SK-N-SH (cell line): Measurements from ENCODE around the gene TBC1D2. TPM values are rescaled to one million over a fixed set of nuclear protein-coding genes. Genes with fewer than 3 reads are reported as not detected.

Experiments used
- CTCF ChIA-PET: fragments of 300-600, 350-600 bp; formaldehyde crosslinking; extraction: SDS; loops from one replicate; lab custom pipeline; 2021; lab: Yijun Ruan, JAX
- POLR2A ChIA-PET: fragments of 350-600 bp; sonication (Branson Sonifier 250); formaldehyde crosslinking; extraction: SDS; loops from one replicate; lab custom pipeline; 2020; ENCODE audit warnings: antibody characterized with exemption, inconsistent platforms; lab: Yijun Ruan, JAX
- DNase-seq: peaks from one replicate; pipeline ENCODE4 v3.0.0; 2012
- H2AFZ ChIP-seq: fragments of 200-600 bp; sonication (generic); 2 replicates; pipeline ENCODE4 v1.8.1; 2016; ENCODE audit warnings: antibody characterized with exemption, mild to moderate bottlenecking, low read depth
- H3F3A ChIP-seq: fragments of 200-600 bp; sonication (generic); replicated peaks from 2 replicates; pipeline ENCODE3; 2016; ENCODE audit warnings: antibody characterized with exemption, mild to moderate bottlenecking; ENCODE audit not compliant: insufficient read depth
- H3K27ac ChIP-seq, 2 experiments: fragments of 200-500 bp in 1 of 2; fragments of 200-600 bp in 1 of 2; sonication (Bioruptor generic) in 1 of 2; sonication (generic), shearing (Covaris generic) in 1 of 2; 2 replicates each; pipeline versions ENCODE4 v1.5.1 to v1.6.1; 2014 to 2016; ENCODE audit warnings: low read depth in 2 of 2, inconsistent platforms in 1 of 2, low read length in 1 of 2, mild to moderate bottlenecking in 1 of 2, mixed read lengths in 1 of 2
- H3K27me3 ChIP-seq: fragments of 200-600 bp; sonication (generic), shearing (Covaris generic); 2 replicates; pipeline ENCODE4 v1.6.1; 2016; ENCODE audit warnings: mixed run types; ENCODE audit not compliant: insufficient read depth
- H3K36me3 ChIP-seq, 2 experiments: fragments of 200-500 bp in 1 of 2; fragments of 200-600 bp in 1 of 2; sonication (Bioruptor generic) in 1 of 2; sonication (generic) in 1 of 2; replicated peaks in 1 of 2; 2 replicates each; pipeline versions ENCODE3 to v1.5.1; 2014 to 2016; ENCODE audit warnings: low read length in 1 of 2, mild to moderate bottlenecking in 1 of 2; ENCODE audit not compliant: insufficient read depth in 2 of 2, control insufficient read depth in 1 of 2
- H3K4me1 ChIP-seq, 2 experiments: fragments of 200-500 bp in 1 of 2; fragments of 200-600 bp in 1 of 2; sonication (Bioruptor generic) in 1 of 2; sonication (generic), shearing (Covaris generic) in 1 of 2; 2 replicates each; pipeline versions ENCODE4 v1.5.1 to v1.6.1; 2014 to 2016; ENCODE audit warnings: low read depth in 1 of 2, low read length in 1 of 2, mixed run types in 1 of 2; ENCODE audit not compliant: insufficient read depth in 2 of 2, control insufficient read depth in 1 of 2
- H3K4me2 ChIP-seq: fragments of 200-600 bp; sonication (generic), shearing (Covaris generic); 2 replicates; pipeline ENCODE4 v1.6.1; 2017; ENCODE audit warnings: mixed run types
- H3K4me3 ChIP-seq, 2 experiments: fragments of 200-500 bp in 1 of 2; fragments of 200-600 bp in 1 of 2; sonication (Bioruptor generic) in 1 of 2; sonication (generic), shearing (Covaris generic) in 1 of 2; 2 replicates each; pipeline versions ENCODE4 v1.5.1 to v1.8.1; 2014 to 2016; ENCODE audit warnings: low read depth in 2 of 2, inconsistent platforms in 1 of 2, low read length in 1 of 2, mild to moderate bottlenecking in 1 of 2, mixed read lengths in 1 of 2, moderate library complexity in 1 of 2
- H3K79me2 ChIP-seq: fragments of 200-600 bp; sonication (generic); 2 replicates; pipeline ENCODE4 v1.8.1; 2017; ENCODE audit warnings: mild to moderate bottlenecking; ENCODE audit not compliant: insufficient read depth
- H3K9ac ChIP-seq: fragments of 200-600 bp; sonication (generic); 2 replicates; pipeline ENCODE4 v1.6.1; 2017; ENCODE audit warnings: mixed run types
- H3K9me2 ChIP-seq: fragments of 200-600 bp; sonication (generic); 2 replicates; pipeline ENCODE4 v1.6.1; 2017; ENCODE audit warnings: mixed run types
- H3K9me3 ChIP-seq: fragments of 200-600 bp; sonication (generic); 2 replicates; pipeline ENCODE4 v1.6.1; 2017; ENCODE audit warnings: mixed run types, mild to moderate bottlenecking, moderate library complexity
- H4K20me1 ChIP-seq: fragments of 200-600 bp; sonication (generic); 2 replicates; pipeline ENCODE4 v1.6.1; 2017; ENCODE audit warnings: mild to moderate bottlenecking, mixed run types; ENCODE audit not compliant: insufficient read depth
- CHD2 ChIP-seq: fragments of 150-350 bp; IDR thresholded peaks from 2 replicates; pipeline ENCODE4 v1.6.1; 2018; ENCODE audit warnings: low read length; ENCODE audit not compliant: partially characterized antibody
- ELF1 ChIP-seq: IDR thresholded peaks from 2 replicates; pipeline ENCODE4 v1.4.0; 2012
- EP300 ChIP-seq, 2 experiments: IDR thresholded peaks; 2 replicates each; pipeline versions ENCODE4 v1.4.0 to v1.6.1; 2012; ENCODE audit warnings: borderline replicate concordance in 1 of 2, low read depth in 1 of 2, low read length in 1 of 2
- FOSL2 ChIP-seq: IDR thresholded peaks from 2 replicates; pipeline ENCODE4 v1.4.0; 2012; ENCODE audit warnings: low read depth, mild to moderate bottlenecking, moderate library complexity, borderline replicate concordance
- GABPA ChIP-seq: IDR thresholded peaks from 2 replicates; pipeline ENCODE4 v1.4.0; 2012; ENCODE audit warnings: low read depth, mild to moderate bottlenecking
- GATA2 ChIP-seq: sonication (generic); formaldehyde crosslinking; IDR thresholded peaks from 2 replicates; pipeline ENCODE4 v1.5.0; 2020; ENCODE audit warnings: mild to moderate bottlenecking, missing genetic modification reagents
- MEF2A ChIP-seq: IDR thresholded peaks from 2 replicates; pipeline ENCODE4 v1.4.0; 2012; ENCODE audit warnings: low read depth, borderline replicate concordance
- MXI1 ChIP-seq: IDR thresholded peaks from 2 replicates; pipeline ENCODE4 v1.6.1; 2012; ENCODE audit warnings: mild to moderate bottlenecking, low read depth, low read length, improper control_type of control experiment
- NRF1 ChIP-seq: IDR thresholded peaks from 2 replicates; pipeline ENCODE4 v1.6.1; 2012; ENCODE audit warnings: low read depth, mild to moderate bottlenecking, low read length
- POLR2AphosphoS5 ChIP-seq: IDR thresholded peaks from 2 replicates; pipeline ENCODE4 v1.6.1; 2012; ENCODE audit warnings: low read depth, low read length
- RAD21 ChIP-seq: IDR thresholded peaks from 2 replicates; pipeline ENCODE4 v1.6.1; 2012; ENCODE audit warnings: mild to moderate bottlenecking, low read length
- RCOR1 ChIP-seq: fragments of 150-350 bp; IDR thresholded peaks from 2 replicates; pipeline ENCODE4 v1.6.1; 2017; ENCODE audit warnings: antibody characterized with exemption, low read length
- RFX5 ChIP-seq: IDR thresholded peaks from 2 replicates; pipeline ENCODE4 v1.6.1; 2012; ENCODE audit warnings: mild to moderate bottlenecking, improper control_type of control experiment, low read length
- RXRA ChIP-seq: IDR thresholded peaks from 2 replicates; pipeline ENCODE4 v1.4.0; 2012; ENCODE audit warnings: low read depth, mild to moderate bottlenecking, borderline replicate concordance
- SIN3A ChIP-seq: IDR thresholded peaks from 2 replicates; pipeline ENCODE4 v1.6.1; 2012; ENCODE audit warnings: low read depth, mild to moderate bottlenecking, low read length, moderate library complexity, borderline replicate concordance
- SMC3 ChIP-seq: IDR thresholded peaks from 2 replicates; pipeline ENCODE4 v1.6.1; 2012; ENCODE audit warnings: low read depth, low read length, improper control_type of control experiment
- TAF1 ChIP-seq: IDR thresholded peaks from 2 replicates; pipeline ENCODE4 v1.6.1; 2012; ENCODE audit warnings: low read depth, mild to moderate bottlenecking, low read length, moderate library complexity, borderline replicate concordance
- TCF12 ChIP-seq: IDR thresholded peaks from 2 replicates; pipeline ENCODE4 v1.4.0; 2012
- TEAD4 ChIP-seq: IDR thresholded peaks from 2 replicates; pipeline ENCODE4 v1.4.0; 2012; ENCODE audit warnings: mild to moderate bottlenecking, borderline replicate concordance; ENCODE audit not compliant: insufficient read depth
- WGBS: methylation state at CpG from one replicate; pipeline ENCODE4 v1.1.6; 2017; ENCODE audit warnings: low lambda C conversion rate; 5-methylcytosine and 5-hydroxymethylcytosine counted together
- polyA plus RNA-seq, 3 experiments: library from polyadenylated mRNA; depleted of rRNA; stranded (reverse); fragments of >200 nt; gene quantifications; 2 replicates each; pipeline ENCODE4 v1.2.3, GENCODE V29; 2012
- TF ChIP-seq, protein P1 (sequence below): IDR thresholded peaks from 2 replicates; pipeline ENCODE4; 2012
- TF ChIP-seq, protein P2 (sequence below): IDR thresholded peaks from 2 replicates; pipeline ENCODE4 v1.4.0; 2012; ENCODE audit warnings: low read depth, borderline replicate concordance
- TF ChIP-seq, protein P3 (sequence below): fragments of 150-350 bp; IDR thresholded peaks from 2 replicates; pipeline ENCODE4 v1.6.1; 2017; ENCODE audit warnings: antibody characterized with exemption, low read length, low read depth, borderline replicate concordance
- TF ChIP-seq, protein P4 (sequence below): fragments of 200-600 bp; sonication (generic); IDR thresholded peaks from 2 replicates; pipeline ENCODE4 v1.6.1; 2017; ENCODE audit warnings: antibody characterized with exemption, mild to moderate bottlenecking, moderate library complexity
- TF ChIP-seq, protein P5 (sequence below): fragments of 150-350 bp; IDR thresholded peaks from 2 replicates; pipeline ENCODE4 v1.6.1; 2016; ENCODE audit warnings: mild to moderate bottlenecking, low read depth, low read length
- TF ChIP-seq, protein P6 (sequence below): IDR thresholded peaks from 2 replicates; pipeline ENCODE4 v1.4.0; 2012; ENCODE audit warnings: low read depth
- TF ChIP-seq, protein P7 (sequence below): IDR thresholded peaks from 2 replicates; pipeline ENCODE4 v1.4.0; 2012; ENCODE audit warnings: low read depth, borderline replicate concordance

Gene TBC1D2
- polyA plus RNA-seq, 1 of the 3 experiments (the other 2 are of a cell fraction) = 5.6 TPM

DNA sequence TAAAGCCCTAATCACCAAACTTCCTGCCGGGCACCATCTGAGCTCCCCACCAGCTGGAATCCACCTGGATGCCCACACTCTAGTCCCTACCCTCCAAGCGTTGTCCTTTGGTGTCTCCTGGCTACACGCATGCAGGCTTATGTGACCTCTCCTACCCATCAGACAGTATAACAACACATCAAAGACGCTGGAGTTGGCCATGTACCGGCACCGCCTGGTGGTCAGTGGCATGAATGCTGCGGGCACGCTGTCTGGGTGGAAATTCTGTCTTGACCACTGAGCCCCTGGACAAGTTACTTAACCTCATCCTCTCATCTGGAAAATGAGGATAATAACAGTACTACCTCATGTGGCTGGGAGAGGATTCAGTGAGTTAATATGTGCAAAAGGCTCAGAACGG lies 39.6 kb downstream of the TBC1D2 start:
- H3K4me2 ChIP-seq = no peak overlapping the region
- no peaks in the 10 kb centered on the region for H3K4me1 ChIP-seq
- H3K79me2 ChIP-seq = no peaks in the 10 kb centered on the region
- H4K20me1 ChIP-seq = no peaks in the 10 kb centered on the region
- no peak overlapping the region for H2AFZ ChIP-seq
- 91% methylated on average over 9 of the region's 9 CpGs for WGBS
- no peaks in the 10 kb centered on the region for H3K27me3 ChIP-seq
- CTCF ChIA-PET = interaction anchor here (0.7 to 4.8 kb wide), 16 partner anchors 9 to 559 kb away, joined by 3 to 25 read pairs (median 5); partner anchors contain the start of genes TBC1D2 and TRIM14
- TF ChIP-seq MEF2A = no peak
- peak; percentile 73 for TF ChIP-seq RAD21
- TF ChIP-seq RFX5 = no peak
- TF ChIP-seq, protein P1, sequence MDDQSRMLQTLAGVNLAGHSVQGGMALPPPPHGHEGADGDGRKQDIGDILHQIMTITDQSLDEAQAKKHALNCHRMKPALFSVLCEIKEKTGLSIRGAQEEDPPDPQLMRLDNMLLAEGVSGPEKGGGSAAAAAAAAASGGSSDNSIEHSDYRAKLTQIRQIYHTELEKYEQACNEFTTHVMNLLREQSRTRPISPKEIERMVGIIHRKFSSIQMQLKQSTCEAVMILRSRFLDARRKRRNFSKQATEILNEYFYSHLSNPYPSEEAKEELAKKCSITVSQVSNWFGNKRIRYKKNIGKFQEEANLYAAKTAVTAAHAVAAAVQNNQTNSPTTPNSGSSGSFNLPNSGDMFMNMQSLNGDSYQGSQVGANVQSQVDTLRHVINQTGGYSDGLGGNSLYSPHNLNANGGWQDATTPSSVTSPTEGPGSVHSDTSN = no peak
- TF ChIP-seq GABPA = no peak
- TF ChIP-seq, protein P2, sequence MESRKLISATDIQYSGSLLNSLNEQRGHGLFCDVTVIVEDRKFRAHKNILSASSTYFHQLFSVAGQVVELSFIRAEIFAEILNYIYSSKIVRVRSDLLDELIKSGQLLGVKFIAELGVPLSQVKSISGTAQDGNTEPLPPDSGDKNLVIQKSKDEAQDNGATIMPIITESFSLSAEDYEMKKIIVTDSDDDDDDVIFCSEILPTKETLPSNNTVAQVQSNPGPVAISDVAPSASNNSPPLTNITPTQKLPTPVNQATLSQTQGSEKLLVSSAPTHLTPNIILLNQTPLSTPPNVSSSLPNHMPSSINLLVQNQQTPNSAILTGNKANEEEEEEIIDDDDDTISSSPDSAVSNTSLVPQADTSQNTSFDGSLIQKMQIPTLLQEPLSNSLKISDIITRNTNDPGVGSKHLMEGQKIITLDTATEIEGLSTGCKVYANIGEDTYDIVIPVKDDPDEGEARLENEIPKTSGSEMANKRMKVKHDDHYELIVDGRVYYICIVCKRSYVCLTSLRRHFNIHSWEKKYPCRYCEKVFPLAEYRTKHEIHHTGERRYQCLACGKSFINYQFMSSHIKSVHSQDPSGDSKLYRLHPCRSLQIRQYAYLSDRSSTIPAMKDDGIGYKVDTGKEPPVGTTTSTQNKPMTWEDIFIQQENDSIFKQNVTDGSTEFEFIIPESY = no peak
- no peak for TF ChIP-seq MXI1
- no peak for TF ChIP-seq ELF1
- TF ChIP-seq, protein P3, sequence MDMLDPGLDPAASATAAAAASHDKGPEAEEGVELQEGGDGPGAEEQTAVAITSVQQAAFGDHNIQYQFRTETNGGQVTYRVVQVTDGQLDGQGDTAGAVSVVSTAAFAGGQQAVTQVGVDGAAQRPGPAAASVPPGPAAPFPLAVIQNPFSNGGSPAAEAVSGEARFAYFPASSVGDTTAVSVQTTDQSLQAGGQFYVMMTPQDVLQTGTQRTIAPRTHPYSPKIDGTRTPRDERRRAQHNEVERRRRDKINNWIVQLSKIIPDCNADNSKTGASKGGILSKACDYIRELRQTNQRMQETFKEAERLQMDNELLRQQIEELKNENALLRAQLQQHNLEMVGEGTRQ = no peak
- TF ChIP-seq POLR2AphosphoS5 = no peak
- TF ChIP-seq SMC3 = peak; percentile 78
- no peak for TF ChIP-seq TEAD4
- TF ChIP-seq, protein P4, sequence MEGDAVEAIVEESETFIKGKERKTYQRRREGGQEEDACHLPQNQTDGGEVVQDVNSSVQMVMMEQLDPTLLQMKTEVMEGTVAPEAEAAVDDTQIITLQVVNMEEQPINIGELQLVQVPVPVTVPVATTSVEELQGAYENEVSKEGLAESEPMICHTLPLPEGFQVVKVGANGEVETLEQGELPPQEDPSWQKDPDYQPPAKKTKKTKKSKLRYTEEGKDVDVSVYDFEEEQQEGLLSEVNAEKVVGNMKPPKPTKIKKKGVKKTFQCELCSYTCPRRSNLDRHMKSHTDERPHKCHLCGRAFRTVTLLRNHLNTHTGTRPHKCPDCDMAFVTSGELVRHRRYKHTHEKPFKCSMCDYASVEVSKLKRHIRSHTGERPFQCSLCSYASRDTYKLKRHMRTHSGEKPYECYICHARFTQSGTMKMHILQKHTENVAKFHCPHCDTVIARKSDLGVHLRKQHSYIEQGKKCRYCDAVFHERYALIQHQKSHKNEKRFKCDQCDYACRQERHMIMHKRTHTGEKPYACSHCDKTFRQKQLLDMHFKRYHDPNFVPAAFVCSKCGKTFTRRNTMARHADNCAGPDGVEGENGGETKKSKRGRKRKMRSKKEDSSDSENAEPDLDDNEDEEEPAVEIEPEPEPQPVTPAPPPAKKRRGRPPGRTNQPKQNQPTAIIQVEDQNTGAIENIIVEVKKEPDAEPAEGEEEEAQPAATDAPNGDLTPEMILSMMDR = peak; percentile 58
- no peak for TF ChIP-seq RCOR1
- TF ChIP-seq CHD2 = no peak
- TF ChIP-seq, protein P5, sequence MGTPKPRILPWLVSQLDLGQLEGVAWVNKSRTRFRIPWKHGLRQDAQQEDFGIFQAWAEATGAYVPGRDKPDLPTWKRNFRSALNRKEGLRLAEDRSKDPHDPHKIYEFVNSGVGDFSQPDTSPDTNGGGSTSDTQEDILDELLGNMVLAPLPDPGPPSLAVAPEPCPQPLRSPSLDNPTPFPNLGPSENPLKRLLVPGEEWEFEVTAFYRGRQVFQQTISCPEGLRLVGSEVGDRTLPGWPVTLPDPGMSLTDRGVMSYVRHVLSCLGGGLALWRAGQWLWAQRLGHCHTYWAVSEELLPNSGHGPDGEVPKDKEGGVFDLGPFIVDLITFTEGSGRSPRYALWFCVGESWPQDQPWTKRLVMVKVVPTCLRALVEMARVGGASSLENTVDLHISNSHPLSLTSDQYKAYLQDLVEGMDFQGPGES = no peak
- no peak for TF ChIP-seq FOSL2
- TF ChIP-seq, protein P6, sequence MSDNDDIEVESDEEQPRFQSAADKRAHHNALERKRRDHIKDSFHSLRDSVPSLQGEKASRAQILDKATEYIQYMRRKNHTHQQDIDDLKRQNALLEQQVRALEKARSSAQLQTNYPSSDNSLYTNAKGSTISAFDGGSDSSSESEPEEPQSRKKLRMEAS = no peak
- no peak for TF ChIP-seq TAF1
- TF ChIP-seq, protein P7, sequence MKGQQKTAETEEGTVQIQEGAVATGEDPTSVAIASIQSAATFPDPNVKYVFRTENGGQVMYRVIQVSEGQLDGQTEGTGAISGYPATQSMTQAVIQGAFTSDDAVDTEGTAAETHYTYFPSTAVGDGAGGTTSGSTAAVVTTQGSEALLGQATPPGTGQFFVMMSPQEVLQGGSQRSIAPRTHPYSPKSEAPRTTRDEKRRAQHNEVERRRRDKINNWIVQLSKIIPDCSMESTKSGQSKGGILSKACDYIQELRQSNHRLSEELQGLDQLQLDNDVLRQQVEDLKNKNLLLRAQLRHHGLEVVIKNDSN = no peak
- no peak for TF ChIP-seq SIN3A
- no peak for TF ChIP-seq EP300 (IDR thresholded peaks at IDR 0.05; ENCODE audit: borderline replicate concordance in 1 of 2, low read depth in 1 of 2, low read length in 1 of 2)
- TF ChIP-seq TCF12 = no peak
- no peak for TF ChIP-seq NRF1
- TF ChIP-seq RXRA = no peak
- no peak for TF ChIP-seq GATA2
- H3F3A ChIP-seq = no peaks in the 10 kb centered on the region
- POLR2A ChIA-PET = no interaction called here
- peaks cover 0 to 2% of the 10 kb centered on the region in 2 experiments for H3K36me3 ChIP-seq
- no peak overlapping the region for H3K9ac ChIP-seq
- H3K4me3 ChIP-seq = no peak overlapping the region
- H3K9me2 ChIP-seq = no peaks in the 10 kb centered on the region
- no peaks in the 10 kb centered on the region for H3K9me3 ChIP-seq
- H3K27ac ChIP-seq = no peak overlapping the region
- DNase-seq = peak; percentile 82
